ENCODE data around the gene OAT. TPM values are rescaled to one million over a fixed set of nuclear protein-coding genes. Genes with fewer than 3 reads are reported as not detected.

The OAT gene
- total and polyA plus RNA-seq, 2 of the 4 experiments (the other 2 are of a cell fraction) = 110 to 152 TPM

DNA sequence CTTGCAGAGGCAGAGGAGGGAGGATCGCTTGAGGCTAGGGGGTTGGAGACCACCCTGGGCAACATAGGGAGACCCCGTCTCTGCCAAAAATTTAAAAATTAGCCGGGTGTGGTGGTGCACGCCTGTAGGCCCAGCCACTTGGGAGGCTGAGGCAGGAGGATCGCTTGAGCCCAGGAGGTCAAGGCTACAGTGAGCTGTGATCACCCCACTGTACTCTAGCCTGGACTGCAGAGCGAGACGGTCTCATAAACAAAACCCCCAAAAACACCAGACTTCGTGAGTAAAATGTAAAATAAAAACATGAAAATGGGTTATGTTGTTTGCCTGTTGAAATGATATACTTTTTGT lies 43.6 kb upstream of the OAT start:
- H3K79me1 ChIP-seq (ENCODE audit: low read depth in 1 of 2, low read length in 2 of 2) = peaks cover 5% of the 10 kb centered on the region in 2 experiments; a peak in 3 of 4 replicates
- POLR2A ChIA-PET (ENCODE audit: unreplicated experiment) = no interaction called here
- DNase-seq (no peak), ATAC-seq (ENCODE audit: low read depth) (no peak)
- H3K4me3 ChIP-seq (ENCODE audit: insufficient read depth, low read depth, low read length) = peak overlapping the region; percentile 98
- no peak overlapping the region for H3K27ac ChIP-seq (ENCODE audit: insufficient read depth, low read length)
- no peak overlapping the region for H2AK9ac ChIP-seq (replicated peaks; ENCODE audit: low read depth, low read length, poor library complexity)
- peak overlapping the region; percentile 100 for H2AFZ ChIP-seq (replicated peaks; ENCODE audit: low read length, poor library complexity)
- TF ChIP-seq CEBPB (IDR thresholded peaks at IDR 0.05; ENCODE audit: low read depth, low read length) (no peak), MAFK (IDR thresholded peaks at IDR 0.05; ENCODE audit: low read depth, low read length) (no peak), BHLHE40 (IDR thresholded peaks at IDR 0.05; ENCODE audit: low read depth, low read length) (no peak), ELK1 (IDR thresholded peaks at IDR 0.05; ENCODE audit: borderline replicate concordance, low read depth, low read length) (no peak), POLR2A (IDR thresholded peaks at IDR 0.05; ENCODE audit: low read depth, low read length) (no peak), RFX5 (IDR thresholded peaks at IDR 0.05; ENCODE audit: low read depth, low read length) (no peak), NFE2L2 (IDR thresholded peaks at IDR 0.05; ENCODE audit: low read depth, low read length) (no peak), FOS (IDR thresholded peaks at IDR 0.05; ENCODE audit: low read depth, low read length) (no peak), MAZ (IDR thresholded peaks at IDR 0.05; ENCODE audit: borderline replicate concordance, low read depth, low read length) (no peak), CHD1 (IDR thresholded peaks at IDR 0.05; ENCODE audit: low read depth, low read length) (no peak), RAD21 (IDR thresholded peaks at IDR 0.05; ENCODE audit: low read length) (no peak), MXI1 (IDR thresholded peaks at IDR 0.05; ENCODE audit: borderline replicate concordance, low read depth, low read length) (no peak), USF2 (IDR thresholded peaks at IDR 0.05; ENCODE audit: low read depth, low read length) (no peak), SMC3 (IDR thresholded peaks at IDR 0.05; ENCODE audit: low read depth, low read length) (no peak), RCOR1 (IDR thresholded peaks at IDR 0.05; ENCODE audit: insufficient replicate concordance, low read length) (no peak)
- TF ChIP-seq, protein P1, sequence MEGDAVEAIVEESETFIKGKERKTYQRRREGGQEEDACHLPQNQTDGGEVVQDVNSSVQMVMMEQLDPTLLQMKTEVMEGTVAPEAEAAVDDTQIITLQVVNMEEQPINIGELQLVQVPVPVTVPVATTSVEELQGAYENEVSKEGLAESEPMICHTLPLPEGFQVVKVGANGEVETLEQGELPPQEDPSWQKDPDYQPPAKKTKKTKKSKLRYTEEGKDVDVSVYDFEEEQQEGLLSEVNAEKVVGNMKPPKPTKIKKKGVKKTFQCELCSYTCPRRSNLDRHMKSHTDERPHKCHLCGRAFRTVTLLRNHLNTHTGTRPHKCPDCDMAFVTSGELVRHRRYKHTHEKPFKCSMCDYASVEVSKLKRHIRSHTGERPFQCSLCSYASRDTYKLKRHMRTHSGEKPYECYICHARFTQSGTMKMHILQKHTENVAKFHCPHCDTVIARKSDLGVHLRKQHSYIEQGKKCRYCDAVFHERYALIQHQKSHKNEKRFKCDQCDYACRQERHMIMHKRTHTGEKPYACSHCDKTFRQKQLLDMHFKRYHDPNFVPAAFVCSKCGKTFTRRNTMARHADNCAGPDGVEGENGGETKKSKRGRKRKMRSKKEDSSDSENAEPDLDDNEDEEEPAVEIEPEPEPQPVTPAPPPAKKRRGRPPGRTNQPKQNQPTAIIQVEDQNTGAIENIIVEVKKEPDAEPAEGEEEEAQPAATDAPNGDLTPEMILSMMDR (conservative IDR thresholded peaks at IDR 0.05; ENCODE audit: low read depth, low read length) = no peak
- dilution Hi-C loops (cut with HindIII; ENCODE audit: low sequenced_read_pairs, unreplicated experiment) = no loop called here
- H3K4me2 ChIP-seq (ENCODE audit: low read depth, low read length) = peak overlapping the region; percentile 89
- H3K27me3 ChIP-seq (ENCODE audit: control insufficient read depth, insufficient read depth, low read length) = peaks cover 6% of the 10 kb centered on the region
- H2AK5ac ChIP-seq (ENCODE audit: low read depth, low read length) = no peak overlapping the region; the same call in 1 of the 2 replicates
- no peak overlapping the region for H2BK120ac ChIP-seq (ENCODE audit: low read depth, low read length)
- H2BK20ac ChIP-seq (ENCODE audit: low read depth, low read length) = no peak overlapping the region
- H4K91ac ChIP-seq (ENCODE audit: insufficient read depth, low read depth, low read length) = no peak overlapping the region
- WGBS, 2 experiments (ENCODE audit: extremely low coverage in 2 of 2, insufficient read length in 1 of 2) = no CpG with 5 or more reads among the region's 8 CpGs
- peak overlapping the region; percentile 72; the same call in 1 of the 2 replicates for H3K9ac ChIP-seq (ENCODE audit: low read depth, low read length)
- H4K8ac ChIP-seq (ENCODE audit: low read depth in 2 of 2, low read length in 2 of 2) = peak overlapping the region; percentile 90 to 98; a peak in 3 of 4 replicates
- H3K4ac ChIP-seq (ENCODE audit: low read depth, low read length) = peak overlapping the region; percentile 60; the same call in 1 of the 2 replicates
- no peak overlapping the region for H3K18ac ChIP-seq (ENCODE audit: low read depth, low read length)
- no peak overlapping the region for H2BK15ac ChIP-seq (ENCODE audit: low read depth, low read length)
- H3K14ac ChIP-seq (replicated peaks; ENCODE audit: low read depth, low read length) = 0 out of 2 replicates have a peak overlapping the region, but pooled peaks have one; percentile 50
- H4K5ac ChIP-seq (ENCODE audit: low read depth, low read length) = no peak overlapping the region
- H3K56ac ChIP-seq (ENCODE audit: extremely low read depth, insufficient read depth, low read length) = no peak overlapping the region
- in situ Hi-C loops (cut with MboI; ENCODE audit: low sequenced_read_pairs) = no loop called here
- no peaks in the 10 kb centered on the region for H3K9me3 ChIP-seq (ENCODE audit: control insufficient read depth, insufficient read depth, low read length)
- CTCF ChIA-PET = no interaction called here
- no peak overlapping the region for H2BK5ac ChIP-seq (ENCODE audit: low read depth, low read length, poor library complexity, severe bottlenecking)
- no peaks in the 10 kb centered on the region for H3K36me3 ChIP-seq (ENCODE audit: control insufficient read depth, insufficient read depth, low read length)
- H4K20me1 ChIP-seq (ENCODE audit: insufficient read depth, low read length) = no peaks in the 10 kb centered on the region
- H3K23ac ChIP-seq (ENCODE audit: low read depth, low read length) = no peak overlapping the region
- intact Hi-C loops (cut with micrococcal nuclease) = no loop called here
- 0 out of 2 replicates have a peak, but pooled peaks cover 2% of the 10 kb centered on the region for H3K9me1 ChIP-seq (ENCODE audit: insufficient read depth, low read length)
- H3K4me1 ChIP-seq (ENCODE audit: control insufficient read depth, insufficient read depth, low read length) = peaks cover 4% of the 10 kb centered on the region
- BruUV-seq (replicated peaks) = no TSS peak
